PC-9 (cell line): ENCODE data around the gene PDPK1. TPM values are rescaled to one million over a fixed set of nuclear protein-coding genes. Genes with fewer than 3 reads are reported as not detected.

Experiments
- BruUV-seq: library from RNA; stranded (reverse); fragments of 400-500 nt; replicated peaks from 2 replicates; lab custom pipeline; 2021; lab: Mats Ljungman, UMichigan
- CTCF ChIA-PET: fragments of 300-600 bp; sonication (Branson Sonifier 250); formaldehyde crosslinking; loops from one replicate; lab custom pipeline; 2022; ENCODE audit warnings: antibody characterized with exemption; lab: Charles Lee
- POLR2A ChIA-PET: fragments of 300-600 bp; sonication (Branson Sonifier 250); formaldehyde crosslinking; loops from one replicate; lab custom pipeline; 2022; ENCODE audit warnings: antibody characterized with exemption; ENCODE audit not compliant: unreplicated experiment; lab: Charles Lee
- DNase-seq, 2 experiments: peaks; one replicate each; pipeline versions ENCODE4 v3.0.0 to v3.0.0-alpha.2; 2015 to 2022; ENCODE audit warnings: mixed read lengths in 1 of 2
- H2AFZ ChIP-seq: fragments of 200-600 bp; sonication (generic); 2 replicates; pipeline ENCODE4 v1.8.1; 2017; ENCODE audit warnings: antibody characterized with exemption
- H3F3A ChIP-seq: fragments of 200-600 bp; sonication (generic); 2 replicates; pipeline ENCODE4 v1.8.1; 2017; ENCODE audit warnings: antibody characterized with exemption, mild to moderate bottlenecking, low read depth; ENCODE audit not compliant: insufficient read depth
- H3K27ac ChIP-seq: fragments of 200-600 bp; sonication (generic); 2 replicates; pipeline ENCODE4 v1.6.1; 2016; ENCODE audit warnings: mixed run types
- H3K27me3 ChIP-seq: fragments of 200-600 bp; sonication (generic); 2 replicates; pipeline ENCODE4 v1.6.1; 2016; ENCODE audit warnings: low read depth, mixed run types; ENCODE audit not compliant: insufficient read depth
- H3K36me3 ChIP-seq: fragments of 200-600 bp; sonication (generic); 2 replicates; pipeline ENCODE4 v1.6.1; 2016; ENCODE audit warnings: low read depth, mixed run types
- H3K4me1 ChIP-seq: fragments of 200-600 bp; sonication (generic); replicated peaks from 2 replicates; pipeline ENCODE4 v1.6.1; 2016; ENCODE audit warnings: mixed run types; ENCODE audit not compliant: insufficient read depth
- H3K4me2 ChIP-seq: fragments of 200-600 bp; sonication (generic); 2 replicates; pipeline ENCODE4 v1.6.1; 2017; ENCODE audit warnings: mixed run types
- H3K4me3 ChIP-seq: fragments of 200-600 bp; sonication (generic); 2 replicates; pipeline ENCODE4 v1.6.1; 2016; ENCODE audit warnings: mixed run types
- H3K79me2 ChIP-seq: fragments of 200-600 bp; sonication (generic); 2 replicates; pipeline ENCODE4 v1.6.1; 2017; ENCODE audit warnings: low read depth, mixed run types
- H3K9me2 ChIP-seq: fragments of 200-600 bp; sonication (generic); 2 replicates; pipeline ENCODE4 v1.8.1; 2017; ENCODE audit warnings: mild to moderate bottlenecking; ENCODE audit not compliant: insufficient read depth
- H3K9me3 ChIP-seq: fragments of 200-600 bp; sonication (generic); 2 replicates; pipeline ENCODE4 v1.8.1; 2016; ENCODE audit warnings: low read depth; ENCODE audit not compliant: insufficient read depth
- H4K20me1 ChIP-seq: fragments of 200-600 bp; sonication (generic); 2 replicates; pipeline ENCODE4 v1.8.1; 2017; ENCODE audit not compliant: insufficient read depth
- CTCF ChIP-seq: fragments of 200-600 bp; sonication (generic); conservative IDR thresholded peaks from 2 replicates; pipeline ENCODE4 v1.6.1; 2017; ENCODE audit warnings: mixed run types, antibody characterized with exemption, mild to moderate bottlenecking, moderate library complexity
- EZH2 ChIP-seq: fragments of 200-600 bp; sonication (generic); IDR thresholded peaks from 2 replicates; pipeline ENCODE4 v1.8.0; 2017; ENCODE audit warnings: antibody characterized with exemption, low read depth
- intact Hi-C: fragments of 100-400 bp; cut with micrococcal nuclease; formaldehyde crosslinking; loops from one replicate; pipeline ENCODE4 v1.10.0; 2022; ENCODE audit not compliant: unreplicated experiment
- total RNA-seq: library from RNA; stranded (reverse); gene quantifications from 2 replicates; pipeline ENCODE4 v1.2.3, GENCODE V29; 2021

PDPK1 gene
- total RNA-seq, 1 experiment from 2014 or later: 46.8 TPM

- CTCF ChIA-PET: no interaction called here
- TF ChIP-seq EZH2: no peak
- no peak for TF ChIP-seq CTCF
- peaks cover 18% of the 10 kb centered on the region for H4K20me1 ChIP-seq
- H3K4me1 ChIP-seq: peaks cover 18% of the 10 kb centered on the region
- H3K27me3 ChIP-seq: no peaks in the 10 kb centered on the region
- H3K36me3 ChIP-seq: no peaks in the 10 kb centered on the region
- BruUV-seq: no TSS peak
- H3F3A ChIP-seq: peaks cover 7% of the 10 kb centered on the region; the same call in 1 of the 2 replicates
- H3K79me2 ChIP-seq: peaks cover 24% of the 10 kb centered on the region
- H3K9me3 ChIP-seq: no peaks in the 10 kb centered on the region
- intact Hi-C loops: no loop called here
- no peak overlapping the region for H3K4me2 ChIP-seq
- no peak overlapping the region for H2AFZ ChIP-seq
- POLR2A ChIA-PET: no interaction called here
- DNase-seq: no peak
- no peak overlapping the region for H3K4me3 ChIP-seq
- H3K9me2 ChIP-seq: no peaks in the 10 kb centered on the region
- no peak overlapping the region for H3K27ac ChIP-seq
Measured at GRCh38 chr16:2511128-2511800, 26.6 kb upstream of the PDPK1 start.

- Histone ChIP-seq H3K9me3 (no peaks in the 10 kb centered on the region), H3K9me2 (no peaks in the 10 kb centered on the region), H4K20me1 (peaks cover 27% of the 10 kb centered on the region), H3K4me1 (peaks cover 22% of the 10 kb centered on the region), H3K27ac (no peak overlapping the region), H3K36me3 (no peaks in the 10 kb centered on the region), H3K4me2 (no peak overlapping the region), H3K4me3 (no peak overlapping the region), H3K79me2 (peaks cover 33% of the 10 kb centered on the region), H3F3A (peaks cover 7% of the 10 kb centered on the region; the same call in 1 of the 2 replicates), H2AFZ (no peak overlapping the region), H3K27me3 (no peaks in the 10 kb centered on the region)
- TF ChIP-seq CTCF: no peak
- no peak for TF ChIP-seq EZH2
- ChIA-PET POLR2A (interaction anchor here (0.6 kb wide), 1 partner anchor 70 kb away, joined by 11 read pairs; no protein-coding TSS in a partner anchor), CTCF (no interaction called here)
- DNase-seq: no peak
- no TSS peak for BruUV-seq
- intact Hi-C loops: no loop called here
Measured at GRCh38 chr16:2511996-2512734, 25.7 kb upstream of the PDPK1 start.

- intact Hi-C loops: no loop called here
- Histone ChIP-seq H3K79me2 (peaks cover 40% of the 10 kb centered on the region), H3K4me3 (peak overlapping the region; percentile 80; the same call in 1 of the 2 replicates), H3K27ac (no peak overlapping the region), H3K36me3 (no peaks in the 10 kb centered on the region), H3K27me3 (no peaks in the 10 kb centered on the region), H3K4me2 (peak overlapping the region; percentile 79), H3K9me3 (no peaks in the 10 kb centered on the region), H4K20me1 (peaks cover 34% of the 10 kb centered on the region), H2AFZ (peak overlapping the region; percentile 75), H3F3A (peaks cover 10% of the 10 kb centered on the region; the same call in 1 of the 2 replicates), H3K9me2 (no peaks in the 10 kb centered on the region), H3K4me1 (peaks cover 22% of the 10 kb centered on the region)
- CTCF ChIA-PET: interaction anchor here (0.6 kb wide), 1 partner anchor 296 kb away, joined by 5 read pairs; no protein-coding TSS in a partner anchor
- TSS peak; percentile 81 for BruUV-seq
- TF ChIP-seq CTCF (no peak), EZH2 (no peak)
- POLR2A ChIA-PET: interaction anchor here (0.6 kb wide), 2 partner anchors 71 to 261 kb away, joined by 3 to 11 read pairs; no protein-coding TSS in a partner anchor
- DNase-seq: no peak
Measured at GRCh38 chr16:2512735-2513404, 25.0 kb upstream of the PDPK1 start.
